ENCODE data around the gene CUX1.
"Not testable (repeated sequence)": the region's sequence is repeated elsewhere in the genome, so short reads cannot be mapped to it uniquely, and the experiment has no call there.

CUX1 gene, protein sequence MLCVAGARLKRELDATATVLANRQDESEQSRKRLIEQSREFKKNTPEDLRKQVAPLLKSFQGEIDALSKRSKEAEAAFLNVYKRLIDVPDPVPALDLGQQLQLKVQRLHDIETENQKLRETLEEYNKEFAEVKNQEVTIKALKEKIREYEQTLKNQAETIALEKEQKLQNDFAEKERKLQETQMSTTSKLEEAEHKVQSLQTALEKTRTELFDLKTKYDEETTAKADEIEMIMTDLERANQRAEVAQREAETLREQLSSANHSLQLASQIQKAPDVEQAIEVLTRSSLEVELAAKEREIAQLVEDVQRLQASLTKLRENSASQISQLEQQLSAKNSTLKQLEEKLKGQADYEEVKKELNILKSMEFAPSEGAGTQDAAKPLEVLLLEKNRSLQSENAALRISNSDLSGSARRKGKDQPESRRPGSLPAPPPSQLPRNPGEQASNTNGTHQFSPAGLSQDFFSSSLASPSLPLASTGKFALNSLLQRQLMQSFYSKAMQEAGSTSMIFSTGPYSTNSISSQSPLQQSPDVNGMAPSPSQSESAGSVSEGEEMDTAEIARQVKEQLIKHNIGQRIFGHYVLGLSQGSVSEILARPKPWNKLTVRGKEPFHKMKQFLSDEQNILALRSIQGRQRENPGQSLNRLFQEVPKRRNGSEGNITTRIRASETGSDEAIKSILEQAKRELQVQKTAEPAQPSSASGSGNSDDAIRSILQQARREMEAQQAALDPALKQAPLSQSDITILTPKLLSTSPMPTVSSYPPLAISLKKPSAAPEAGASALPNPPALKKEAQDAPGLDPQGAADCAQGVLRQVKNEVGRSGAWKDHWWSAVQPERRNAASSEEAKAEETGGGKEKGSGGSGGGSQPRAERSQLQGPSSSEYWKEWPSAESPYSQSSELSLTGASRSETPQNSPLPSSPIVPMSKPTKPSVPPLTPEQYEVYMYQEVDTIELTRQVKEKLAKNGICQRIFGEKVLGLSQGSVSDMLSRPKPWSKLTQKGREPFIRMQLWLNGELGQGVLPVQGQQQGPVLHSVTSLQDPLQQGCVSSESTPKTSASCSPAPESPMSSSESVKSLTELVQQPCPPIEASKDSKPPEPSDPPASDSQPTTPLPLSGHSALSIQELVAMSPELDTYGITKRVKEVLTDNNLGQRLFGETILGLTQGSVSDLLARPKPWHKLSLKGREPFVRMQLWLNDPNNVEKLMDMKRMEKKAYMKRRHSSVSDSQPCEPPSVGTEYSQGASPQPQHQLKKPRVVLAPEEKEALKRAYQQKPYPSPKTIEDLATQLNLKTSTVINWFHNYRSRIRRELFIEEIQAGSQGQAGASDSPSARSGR (N-terminal part only)

DNA sequence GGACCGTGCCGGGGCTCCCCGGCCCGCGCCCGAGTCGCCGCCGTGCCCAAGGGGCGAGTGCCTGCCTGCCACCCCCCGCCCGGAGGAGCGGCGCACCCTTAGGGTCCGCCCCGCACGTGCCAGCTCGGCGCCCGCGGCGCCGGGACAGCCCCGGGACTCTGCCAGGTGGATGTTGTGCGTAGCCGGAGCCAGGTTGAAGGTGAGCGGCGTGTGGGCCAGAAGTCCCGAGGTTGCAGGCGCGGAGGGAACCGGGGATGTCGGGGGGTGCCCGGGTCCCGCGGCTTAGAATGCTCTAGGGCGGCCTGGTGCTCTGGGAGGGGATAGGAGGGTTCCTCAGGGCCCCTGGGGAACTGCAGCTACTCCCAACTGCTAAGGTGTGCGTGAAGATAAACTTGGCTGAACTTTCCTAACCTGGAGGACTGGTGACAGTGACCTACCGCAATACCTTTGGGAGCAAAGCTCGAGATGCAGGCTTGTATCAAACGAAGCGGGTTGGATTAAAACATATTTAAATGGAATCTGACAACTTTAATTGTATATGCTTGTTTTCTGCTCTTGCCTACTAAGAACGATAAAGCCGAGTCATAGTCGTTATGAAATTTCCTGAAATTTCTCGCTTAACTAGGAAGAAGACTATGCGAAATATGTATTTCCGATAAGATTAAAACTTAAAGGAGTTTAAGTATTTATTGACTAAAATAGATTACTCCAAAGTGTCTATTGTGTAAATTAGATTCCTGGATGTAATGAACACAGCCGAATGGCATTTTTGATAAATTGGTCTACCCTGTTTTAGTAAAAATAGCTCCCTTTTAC, at the start of gene CUX1:
Gene CUX1, plus strand, starts transcription at position 156 of the 816 bp plus-strand sequence. Its CDS starts 14 bp downstream, at position 170.
- peak; percentile 31 for DNase-seq

DNA sequence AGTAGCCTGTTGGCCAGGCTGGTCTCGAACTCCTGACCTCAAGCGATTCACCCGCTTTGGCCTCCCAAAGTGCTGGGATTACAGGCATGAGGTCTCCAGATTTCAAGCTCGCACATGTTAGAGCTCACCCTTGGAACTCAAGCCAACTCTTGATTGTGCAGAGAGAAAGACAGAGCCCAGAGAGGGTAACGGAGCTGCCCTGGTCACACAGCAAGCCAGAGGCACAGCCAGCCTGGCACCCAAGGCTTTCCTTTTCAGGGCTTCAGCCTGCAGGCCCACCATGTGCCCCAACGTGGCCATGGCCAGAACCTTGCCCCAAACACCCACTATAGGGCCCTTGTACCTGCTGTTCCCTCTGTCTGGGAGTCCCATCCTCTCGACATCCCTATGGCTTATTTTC, 49.1 kb upstream of the CUX1 start:
- no peak for DNase-seq

DNA sequence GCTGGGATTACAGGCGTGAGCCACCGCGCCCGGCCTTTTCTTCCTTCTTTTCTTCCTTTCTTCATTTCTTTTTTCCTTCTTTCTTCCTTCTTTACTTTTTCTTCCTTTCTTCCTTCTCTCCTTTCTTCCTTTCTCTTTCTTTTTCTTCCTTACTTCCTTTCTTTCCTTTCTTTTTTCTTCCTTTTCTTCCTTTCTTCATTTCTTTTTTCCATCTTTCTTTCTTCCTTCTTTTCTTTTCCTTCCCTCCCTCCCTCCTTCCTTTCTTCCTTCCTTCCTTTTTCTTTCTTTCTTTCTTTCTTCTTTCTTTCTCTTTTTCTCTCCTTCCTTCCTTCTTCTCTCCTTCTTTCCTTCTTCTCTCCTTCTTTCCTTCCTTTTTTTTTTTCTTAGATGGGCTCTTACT, 47.0 kb upstream of the CUX1 start:
- no peak for DNase-seq

DNA sequence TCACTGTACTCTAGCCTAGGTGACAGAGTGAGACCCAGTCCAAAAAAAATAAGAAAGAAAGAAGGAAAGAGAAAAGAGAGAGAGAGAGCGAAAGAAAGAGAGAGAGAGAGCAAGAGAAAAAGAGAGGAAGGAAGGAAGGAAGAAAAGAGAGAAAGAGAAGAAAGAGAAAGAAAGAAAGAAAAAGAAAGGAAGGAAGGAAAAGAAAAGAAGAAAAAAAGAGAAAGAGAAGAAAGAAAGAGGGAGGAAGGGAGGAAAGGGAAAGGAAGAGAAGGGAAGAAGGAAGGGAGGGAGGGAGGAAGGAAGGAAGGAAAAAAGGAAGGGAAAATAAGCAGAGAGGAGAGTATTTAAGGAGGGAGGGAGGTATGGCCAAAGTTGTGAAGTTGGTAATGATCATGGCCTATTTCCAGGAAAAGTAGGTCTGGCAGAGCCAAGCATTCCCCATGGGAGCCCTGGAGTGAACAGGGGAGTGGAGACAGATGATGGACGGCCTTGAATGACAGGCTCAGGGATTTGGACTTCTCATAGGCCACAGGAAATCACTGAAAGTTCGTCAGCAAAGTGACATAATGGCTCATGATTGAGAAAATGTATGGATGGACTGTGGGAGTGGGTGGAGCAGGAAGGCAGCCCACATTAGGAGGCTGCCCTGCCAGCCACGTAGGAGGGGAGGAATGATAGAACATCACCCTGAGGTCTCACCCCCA, 44.8 kb upstream of the CUX1 start:
- no peak for DNase-seq

DNA sequence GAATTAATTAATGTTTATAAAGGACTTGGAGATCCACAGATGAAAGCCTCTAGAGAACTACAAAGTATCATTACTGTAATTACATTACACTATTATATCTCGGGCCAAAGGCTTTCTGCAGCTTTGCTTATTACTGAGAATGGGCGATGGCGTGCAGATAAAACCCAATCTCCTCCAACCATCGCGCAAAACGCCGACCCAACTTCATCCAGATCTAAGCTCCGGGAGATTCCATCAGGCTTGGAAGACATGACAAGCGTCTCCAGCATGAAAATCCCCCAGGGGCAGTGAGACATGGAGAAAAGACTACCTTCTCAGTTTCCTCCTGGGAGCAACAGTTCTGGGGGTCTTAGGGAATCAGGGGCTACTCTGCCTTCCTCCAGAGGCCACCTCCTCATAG, 42.2 kb upstream of the CUX1 start:
- DNase-seq: no peak

DNA sequence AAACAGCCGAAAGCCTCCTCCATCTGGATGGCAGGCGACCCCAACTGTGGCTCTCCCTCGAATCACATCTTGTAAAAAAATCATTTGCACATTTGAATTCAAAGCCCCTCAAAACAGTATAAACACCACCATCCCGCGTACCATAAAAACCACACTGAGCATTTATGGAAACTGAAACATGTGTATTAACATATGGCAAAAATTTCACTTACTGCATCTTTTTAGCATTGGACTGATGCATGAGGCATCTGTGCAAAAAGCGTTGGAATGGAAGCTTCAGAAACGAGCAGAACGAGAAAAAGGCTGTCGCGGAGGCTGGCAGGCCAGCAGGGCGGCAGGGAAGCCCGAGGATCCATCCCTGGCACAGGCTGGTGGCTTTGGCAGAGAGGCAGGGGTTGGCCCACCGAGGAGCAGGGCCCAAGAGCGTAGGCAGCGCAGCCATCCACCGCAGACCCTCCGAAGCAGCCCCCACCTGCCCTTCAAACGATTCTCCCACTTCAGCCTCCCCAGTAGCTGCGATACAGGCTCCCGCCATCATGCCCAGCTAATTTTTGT, 39.3 kb upstream of the CUX1 start:
- no peak for DNase-seq

DNA sequence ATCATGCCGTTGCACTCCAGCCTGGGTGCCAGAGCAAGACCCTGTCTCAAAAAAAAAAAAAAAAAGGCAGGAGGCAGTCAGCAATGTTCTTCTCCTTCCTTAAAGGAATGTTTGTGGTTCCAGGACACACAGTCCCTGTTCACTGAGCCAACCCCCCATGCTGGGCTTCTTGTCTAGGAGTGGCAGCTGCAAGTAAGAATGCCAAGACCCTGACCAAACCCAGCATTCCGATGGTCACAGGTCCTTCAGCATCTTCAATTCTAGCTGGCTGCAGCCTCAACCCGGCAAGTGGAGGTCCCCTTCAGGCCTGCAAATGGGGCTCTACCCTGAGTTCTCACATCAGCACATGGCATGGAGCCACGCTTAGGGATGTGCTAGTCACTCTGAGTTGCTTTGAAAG, 38.2 kb upstream of the CUX1 start:
- DNase-seq: no peak

DNA sequence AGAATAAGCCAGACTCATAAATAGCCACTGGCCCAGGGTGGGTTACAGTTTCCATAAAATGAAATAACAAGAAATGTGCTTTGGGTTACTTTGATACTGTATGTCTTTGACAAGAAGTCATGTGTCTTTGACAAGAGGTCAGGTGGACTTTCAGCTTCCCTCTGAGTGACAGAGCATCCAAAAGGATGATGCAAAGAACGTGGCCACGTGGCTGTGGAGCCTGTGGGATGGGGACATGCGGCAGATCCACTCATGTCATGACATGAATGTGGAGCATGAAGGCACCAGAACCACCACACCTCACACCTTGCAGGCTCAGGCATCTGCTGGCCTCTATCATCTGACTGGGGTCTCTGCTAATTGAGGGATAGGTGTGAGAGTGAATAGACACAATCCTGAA, 37.1 kb upstream of the CUX1 start:
- DNase-seq: no peak

DNA sequence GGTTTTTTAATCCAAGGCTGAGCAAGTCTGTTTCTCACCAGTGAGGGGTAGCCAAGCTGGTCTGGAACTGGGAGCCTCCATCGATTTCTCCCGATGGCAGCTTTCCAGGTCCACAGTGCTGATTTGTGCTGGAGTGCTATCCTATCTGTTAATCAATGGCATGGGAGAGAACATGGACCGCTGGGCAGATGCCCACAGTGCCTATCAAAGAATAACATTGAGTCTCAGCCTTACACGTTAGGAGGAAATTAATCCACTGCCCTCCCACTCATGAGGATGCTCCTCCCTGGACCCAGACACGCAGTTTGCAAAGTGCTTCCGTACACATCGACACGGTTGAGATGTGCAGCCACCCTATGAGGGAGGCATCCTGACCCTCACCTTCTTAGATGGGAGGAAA, 36.0 kb upstream of the CUX1 start:
- no peak for DNase-seq

DNA sequence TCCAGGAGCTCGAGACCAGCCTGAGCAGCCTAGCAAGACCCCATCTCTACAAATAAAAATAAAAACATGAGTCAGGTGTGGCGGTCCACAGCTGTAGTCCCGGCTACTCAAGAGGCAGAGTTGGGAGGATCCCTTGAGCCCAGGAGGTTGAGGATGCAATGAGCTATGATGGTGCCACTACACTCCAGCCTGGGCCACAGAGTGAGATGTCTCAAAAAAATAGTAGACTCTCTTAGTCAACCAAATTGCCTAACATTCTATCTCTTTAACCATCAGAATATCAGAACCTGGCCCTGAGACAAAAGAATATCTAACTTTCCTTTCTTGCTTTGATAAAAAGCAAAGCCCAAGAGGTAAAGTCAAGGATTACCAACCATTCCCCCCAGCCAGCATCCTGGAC, 35.0 kb upstream of the CUX1 start:
- DNase-seq: no peak

DNA sequence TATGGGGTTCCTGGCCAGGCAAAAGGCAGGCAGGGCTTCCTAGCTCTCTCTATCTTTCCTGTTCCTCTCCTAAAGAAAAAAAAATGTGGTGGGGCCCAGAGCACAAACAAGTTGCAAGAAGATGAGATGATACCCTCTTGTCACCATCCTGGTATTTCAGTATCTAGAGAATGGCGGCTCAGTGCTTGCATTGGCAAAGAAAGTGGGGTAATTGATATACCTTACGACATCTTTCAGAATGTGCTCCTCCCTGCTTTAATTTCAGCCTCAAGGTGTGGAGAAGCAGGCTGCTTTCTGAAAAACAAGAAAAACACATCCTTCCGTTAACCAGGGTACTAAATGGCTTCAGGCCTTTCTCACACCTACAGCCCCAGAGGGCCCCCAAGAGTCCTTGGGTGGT, 34.5 kb upstream of the CUX1 start:
- no peak for DNase-seq

DNA sequence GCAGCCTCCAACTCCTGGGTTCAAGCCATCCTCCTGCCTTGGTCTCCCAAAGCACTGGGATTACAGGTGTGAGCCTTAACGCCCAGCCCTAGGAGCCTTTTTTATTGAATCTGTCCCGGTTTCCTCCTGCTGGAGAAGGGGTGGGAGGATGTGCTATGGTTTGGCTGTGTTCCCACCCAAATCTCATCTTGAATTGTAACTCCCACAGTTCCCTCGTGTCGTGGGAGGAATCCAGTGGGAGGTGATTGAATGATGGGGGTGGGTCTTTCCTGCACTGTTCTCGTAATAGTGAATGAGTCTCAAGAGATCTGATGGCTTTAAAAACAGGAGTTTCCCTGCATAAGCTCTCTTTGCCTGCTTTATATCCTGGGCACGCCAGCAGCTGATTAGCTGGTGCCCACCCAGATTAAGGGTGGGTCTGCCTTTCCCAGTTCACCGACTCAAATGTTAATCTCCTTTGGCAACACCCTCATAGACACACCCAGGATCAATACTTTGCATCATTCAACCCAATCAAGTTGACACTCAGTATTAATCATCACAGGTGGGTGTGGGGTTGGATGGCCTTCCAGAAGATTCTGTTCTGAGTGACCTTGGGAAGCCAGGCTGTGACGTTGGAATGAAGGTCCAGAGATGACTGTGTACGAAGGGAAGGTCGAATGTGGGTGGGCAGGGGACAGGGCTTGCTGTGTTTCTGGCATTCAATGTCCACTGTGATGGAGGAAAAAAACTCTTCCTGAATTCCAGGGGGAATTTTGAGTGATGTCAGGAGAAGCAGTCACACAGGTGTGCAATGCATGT, 33.8 kb upstream of the CUX1 start:
- no peak for DNase-seq

DNA sequence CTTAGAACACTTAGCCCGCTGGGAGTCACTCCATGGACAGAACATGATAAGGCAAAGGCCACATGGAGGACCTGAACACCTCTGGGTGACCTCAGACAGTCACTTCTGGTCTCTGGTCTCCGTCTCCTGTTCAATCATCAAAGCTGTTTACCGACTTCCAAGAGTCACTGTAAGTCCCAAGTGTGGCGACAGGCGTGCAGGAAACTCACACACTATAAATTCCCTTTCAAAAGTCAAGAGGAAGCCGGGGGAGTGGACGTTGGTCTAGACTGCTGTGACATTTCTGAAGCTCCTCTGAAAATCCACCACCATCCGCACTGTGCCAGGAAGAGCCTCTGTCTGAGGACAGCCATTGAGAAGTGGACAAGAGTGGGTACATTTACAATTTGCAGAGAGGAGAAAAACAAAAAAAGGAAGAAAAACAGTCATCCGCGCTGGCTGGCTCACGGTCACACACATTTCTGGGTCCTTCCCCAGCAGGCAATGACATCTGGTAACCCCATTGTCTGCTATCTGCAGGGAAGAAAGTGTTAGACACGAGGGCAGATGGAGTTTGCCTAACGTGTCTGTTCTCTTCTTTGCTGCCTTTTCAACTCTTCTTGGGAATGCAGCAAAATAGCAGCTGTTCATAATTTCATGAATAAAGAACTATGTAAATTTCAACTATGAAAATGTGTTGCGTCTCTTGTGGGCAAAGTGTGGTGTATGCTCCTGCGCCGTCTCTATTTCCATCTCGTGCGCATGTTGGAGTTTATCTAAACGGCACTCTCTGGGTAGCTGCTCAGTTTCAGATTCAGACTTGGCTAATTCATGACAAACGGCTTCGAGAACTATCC, 32.9 kb upstream of the CUX1 start:
- peak; percentile 23 for DNase-seq

DNA sequence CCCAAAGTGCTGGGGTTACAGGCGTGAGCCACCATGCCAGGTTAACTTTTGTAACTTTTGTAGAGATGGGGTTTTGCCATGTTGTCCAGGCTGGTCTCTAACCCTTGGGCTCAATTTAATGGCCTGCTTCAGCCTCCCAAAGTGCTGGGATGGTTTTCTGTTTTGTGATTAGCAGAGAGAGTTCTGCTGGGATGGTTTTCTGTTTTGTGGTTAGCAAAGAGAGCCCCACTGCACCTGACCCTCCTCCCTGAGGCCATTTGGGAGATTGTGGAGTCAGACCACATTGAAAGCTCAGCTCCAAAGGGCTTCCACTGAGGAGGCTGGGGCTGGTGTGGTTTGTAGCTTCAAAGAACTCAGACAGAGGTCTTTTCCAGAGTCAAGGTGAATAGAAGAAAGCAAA, 29.6 kb upstream of the CUX1 start:
- DNase-seq: no peak

DNA sequence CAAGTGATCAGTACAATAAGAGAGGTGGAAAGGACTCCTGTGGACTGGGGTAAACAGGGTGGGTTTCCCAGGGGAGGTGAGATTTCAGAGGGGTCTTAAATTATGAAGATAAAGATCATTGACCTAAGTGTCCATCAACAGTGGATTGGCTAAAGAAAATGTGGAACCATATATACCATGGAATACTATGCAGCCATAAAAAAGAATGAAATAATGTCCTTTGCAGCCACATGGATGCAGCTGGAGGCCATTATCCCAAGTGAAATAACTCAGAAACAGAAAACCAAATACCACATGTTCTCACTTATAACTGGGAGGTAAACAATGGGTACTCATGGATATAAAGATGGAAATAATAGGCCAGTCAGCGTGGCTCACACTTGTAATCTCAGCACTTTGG, 28.9 kb upstream of the CUX1 start:
- no peak for DNase-seq

DNA sequence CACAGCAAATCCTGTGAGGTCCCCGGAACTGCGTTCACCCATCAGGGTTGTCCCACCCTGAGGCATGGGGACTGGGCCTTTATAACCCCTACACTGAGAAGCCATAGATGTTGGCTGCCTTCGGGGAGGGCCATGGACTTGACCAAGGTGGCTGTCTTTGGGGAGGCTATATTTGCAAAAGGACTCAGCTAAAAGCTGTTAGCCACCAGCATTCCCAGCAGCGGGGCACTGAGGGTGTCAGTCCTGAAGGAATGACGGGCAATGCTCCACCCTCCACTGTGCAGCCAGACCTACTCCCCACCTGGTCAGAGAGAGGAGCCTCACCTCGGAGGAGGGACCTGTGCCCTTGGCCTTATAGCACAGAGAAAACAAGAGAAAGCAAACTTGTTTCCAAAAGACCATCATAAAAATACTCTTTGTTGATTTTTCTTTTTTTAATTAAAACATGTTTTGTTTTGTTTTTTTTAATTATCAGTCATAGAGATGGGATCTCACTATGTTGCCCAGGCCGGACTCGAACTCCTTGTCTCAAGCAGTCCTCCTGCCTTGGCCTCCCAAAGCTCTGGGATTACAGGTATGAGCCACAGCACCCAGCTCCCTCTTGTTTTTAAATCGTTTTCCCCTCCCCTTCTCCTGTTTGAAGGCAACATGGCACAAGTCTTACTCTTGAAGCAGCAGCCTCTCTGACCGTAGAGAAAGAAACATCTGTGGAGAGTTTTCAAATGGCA, 26.7 kb upstream of the CUX1 start:
- DNase-seq: no peak

DNA sequence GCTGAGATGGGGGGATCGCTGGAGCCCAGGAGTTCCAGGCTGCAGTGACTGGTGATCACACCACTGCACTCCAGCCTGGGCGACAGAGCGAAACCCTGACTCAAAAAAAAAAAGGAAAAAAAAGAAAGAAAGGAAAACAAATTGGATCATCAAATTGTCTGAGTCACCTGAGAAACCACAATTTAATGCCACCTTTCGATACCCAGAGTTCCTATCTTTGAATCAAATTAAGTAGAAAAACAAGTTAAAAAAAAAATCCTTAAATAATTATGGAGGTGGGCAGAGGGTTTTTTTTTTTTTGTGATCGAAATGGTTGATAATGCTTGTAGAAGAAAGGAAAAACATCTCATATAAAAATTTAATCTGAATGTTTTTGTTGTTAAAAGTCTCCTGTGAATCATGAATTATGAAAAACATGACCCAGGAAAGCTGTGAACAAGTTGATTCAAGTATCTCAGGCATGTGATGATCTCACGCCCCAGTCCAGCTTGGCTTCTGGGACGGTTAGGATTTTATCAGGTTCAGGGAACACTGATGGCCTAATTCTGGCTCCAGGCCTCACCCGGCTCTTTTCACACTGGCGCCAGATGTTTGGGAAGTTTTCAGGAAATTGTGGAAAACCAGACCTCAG, 25.3 kb upstream of the CUX1 start:
- peak; percentile 38 for DNase-seq

DNA sequence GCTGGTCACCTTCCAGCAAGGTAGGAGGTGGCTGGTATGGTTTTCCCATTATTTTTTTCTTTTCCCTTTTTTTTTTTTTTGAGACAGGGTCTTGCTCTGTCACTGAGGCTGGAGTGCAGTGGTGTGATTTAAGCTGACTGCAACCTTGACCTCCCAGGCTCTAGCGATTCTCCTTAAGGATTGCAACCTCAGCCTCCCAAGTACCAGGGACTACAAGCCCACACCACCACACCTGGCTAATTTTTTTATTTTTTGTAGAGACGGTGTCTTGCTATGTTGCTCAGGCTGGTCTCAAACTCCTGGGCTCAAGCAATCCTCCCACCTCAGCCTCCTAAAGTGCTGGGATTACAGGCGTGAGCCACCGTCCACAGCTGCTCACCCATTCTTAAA, 24.7 kb upstream of the CUX1 start:
- DNase-seq: not testable (repeated sequence)

Data from femur (tissue), 1 donor.